ENCODE measurements around the gene RPS6KL1.

- peak; percentile 99 for TF ChIP-seq CTCF (conservative IDR thresholded peaks at IDR 0.05)
- TF ChIP-seq EZH2 (IDR thresholded peaks at IDR 0.05; ENCODE audit: low read depth), result no peak
These were observed 61.9 kb downstream of the RPS6KL1 start for GRCh38 chr14:74860899-74861733.

Data from PC-9 (cell line).